RCC 7860 (cell line): ENCODE data around the gene EGFR.
A peak's percentile ranks its signal among the peaks of the same experiment; 100 is the strongest.
"Not testable (repeated sequence)": the region's sequence is repeated elsewhere in the genome, so short reads cannot be mapped to it uniquely, and the experiment has no call there.

Experiments
- DNase-seq: peaks from one replicate; pipeline ENCODE4 v3.0.0-alpha.2; 2015; ENCODE audit warnings: low spot score
- FAIRE-seq: peaks from 2 replicates; lab custom pipeline; 2012; peaks lifted over from hg19 to GRCh38; lab: Jason Lieb, UNC

EGFR gene

GRCh38 chr7:55032069-55032699 lies 13.4 kb downstream of the EGFR start:
- FAIRE-seq (no peak), DNase-seq (no peak)

- DNase-seq = no peak
- no peak for FAIRE-seq
Measured at GRCh38 chr7:55033236-55033846, 14.5 kb downstream of the EGFR start.

DNA sequence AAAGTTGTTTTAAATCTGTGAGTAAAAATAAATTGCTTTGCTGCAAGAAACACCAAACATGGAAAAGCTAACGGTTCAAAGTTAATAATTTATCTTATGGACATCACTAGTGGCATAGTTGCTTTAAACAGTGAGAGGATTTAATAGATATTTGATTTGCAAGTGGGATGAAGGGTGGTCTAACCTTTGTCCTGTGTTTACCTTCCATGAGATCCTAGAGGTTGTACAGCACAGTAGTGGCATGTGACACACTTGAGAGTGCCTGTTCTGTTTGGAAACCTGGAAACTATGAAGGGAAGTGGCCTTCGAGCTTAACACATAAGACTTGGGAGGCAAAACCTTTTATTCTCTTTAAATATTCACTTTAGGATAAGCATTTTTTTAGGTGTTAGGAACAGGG lies 16.0 kb downstream of the EGFR start:
- DNase-seq = no peak
- peak; percentile 54 for FAIRE-seq

DNA sequence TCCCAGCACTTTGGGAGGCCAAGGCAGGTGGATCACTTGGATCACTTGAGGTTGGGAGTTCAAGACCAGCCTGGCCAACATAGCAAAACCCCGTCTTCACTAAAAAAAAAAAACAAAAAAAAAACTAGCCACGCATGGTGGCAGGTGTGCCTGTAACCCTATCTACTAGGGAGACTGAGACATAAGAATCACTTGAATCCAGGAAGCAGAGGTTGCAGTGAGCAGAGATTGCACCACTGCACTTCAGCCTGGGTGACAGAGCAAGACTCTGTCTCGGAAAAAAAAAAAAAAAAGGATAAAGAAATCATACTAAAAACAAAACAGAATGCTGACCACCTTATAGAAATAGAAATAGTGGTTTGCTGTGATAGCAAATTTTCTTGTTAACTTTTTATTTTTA lies 16.6 kb downstream of the EGFR start:
- FAIRE-seq, DNase-seq: not testable (repeated sequence)

DNA sequence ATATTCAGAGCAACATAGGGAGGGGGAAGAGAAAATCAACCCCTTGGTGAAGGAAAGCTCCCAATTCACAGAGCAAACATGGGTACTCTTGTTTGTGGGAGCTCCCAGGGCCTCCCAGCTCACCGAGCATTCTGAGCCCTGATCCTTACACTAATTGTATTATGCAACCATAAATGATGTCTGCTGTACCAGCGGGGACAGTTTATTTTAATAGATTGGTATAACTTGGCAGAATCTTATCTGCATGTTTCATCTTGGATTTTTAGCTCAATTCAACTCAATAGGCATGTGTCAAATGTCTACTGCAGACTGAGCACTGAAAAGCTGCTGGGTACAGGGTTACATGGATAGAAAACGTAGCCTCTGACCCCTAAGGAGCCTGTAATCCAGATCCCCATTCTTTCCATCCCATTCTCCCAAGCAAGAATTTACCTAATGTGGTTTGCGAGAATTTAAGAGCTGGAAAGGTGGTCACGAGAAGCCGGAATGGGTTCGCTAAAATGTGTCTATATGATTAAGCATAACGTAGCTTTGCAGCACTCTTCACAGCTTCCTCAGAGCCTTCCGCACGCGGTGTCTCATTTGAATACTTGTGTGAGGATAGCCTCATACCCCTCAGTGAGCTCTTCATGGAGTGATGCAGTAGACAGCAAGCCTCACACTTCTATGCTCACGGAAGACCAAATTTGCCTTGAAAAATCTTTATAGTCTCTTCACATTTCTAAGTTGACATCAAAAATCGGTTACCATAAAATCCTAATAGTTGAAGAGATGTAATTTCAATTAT lies 18.3 kb downstream of the EGFR start:
- no peak for FAIRE-seq
- no peak for DNase-seq

DNA sequence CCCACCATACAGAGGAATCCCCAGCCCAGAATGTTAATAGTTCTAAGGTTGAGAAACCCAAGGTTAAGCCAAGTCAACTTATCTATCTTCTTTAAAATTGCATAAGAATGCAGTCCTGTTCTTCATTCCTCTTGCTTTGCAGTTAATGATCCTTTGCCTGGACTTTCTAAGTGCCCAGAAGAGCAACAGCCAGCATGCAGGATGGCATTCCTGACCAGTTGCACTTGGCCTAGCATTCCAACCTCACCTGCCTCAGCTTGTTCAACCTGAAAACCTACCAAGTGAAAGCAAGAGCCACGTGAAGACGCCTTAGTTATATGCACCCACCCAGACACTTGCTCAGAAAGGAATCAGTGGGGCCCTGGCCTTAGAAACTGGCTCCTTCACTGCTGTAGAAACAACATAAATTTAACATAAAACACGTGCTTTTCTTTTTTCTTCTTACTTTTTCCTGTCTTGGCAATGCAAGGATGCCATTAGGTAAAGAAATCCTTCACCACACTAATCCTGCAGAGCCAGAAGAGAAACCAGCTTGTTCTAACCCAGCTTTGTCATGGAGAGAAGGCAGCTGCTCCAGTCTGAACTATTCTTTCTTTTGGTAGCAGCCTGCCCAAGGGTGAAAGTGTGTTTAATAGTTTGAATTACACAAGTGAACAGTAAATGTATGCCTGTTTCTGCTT lies 25.0 kb downstream of the EGFR start:
- DNase-seq (no peak), FAIRE-seq (no peak)

DNA sequence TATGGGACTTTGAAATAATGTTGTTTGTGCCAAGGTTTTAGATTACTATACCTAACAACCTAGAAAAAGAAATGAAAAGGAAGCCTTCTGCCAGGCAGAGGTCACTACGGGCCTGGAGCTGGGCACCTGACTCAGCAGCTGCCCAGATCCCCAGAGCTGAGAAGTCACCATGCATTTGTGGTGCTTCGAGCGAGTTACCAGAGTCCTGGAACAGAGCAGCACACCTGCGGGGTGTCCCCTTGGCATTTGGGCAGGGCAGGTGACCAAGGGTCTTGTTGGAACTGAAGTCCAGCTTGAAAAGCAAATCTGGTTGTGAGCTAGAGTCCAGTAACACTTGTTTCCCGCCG lies 25.5 kb downstream of the EGFR start:
- FAIRE-seq = no peak
- DNase-seq = no peak

GRCh38 chr7:55044791-55045190 lies 26.0 kb downstream of the EGFR start:
- no peak for FAIRE-seq
- DNase-seq = no peak

- no peak for FAIRE-seq
Measured at GRCh38 chr7:55046582-55047342, 27.9 kb downstream of the EGFR start.

DNA sequence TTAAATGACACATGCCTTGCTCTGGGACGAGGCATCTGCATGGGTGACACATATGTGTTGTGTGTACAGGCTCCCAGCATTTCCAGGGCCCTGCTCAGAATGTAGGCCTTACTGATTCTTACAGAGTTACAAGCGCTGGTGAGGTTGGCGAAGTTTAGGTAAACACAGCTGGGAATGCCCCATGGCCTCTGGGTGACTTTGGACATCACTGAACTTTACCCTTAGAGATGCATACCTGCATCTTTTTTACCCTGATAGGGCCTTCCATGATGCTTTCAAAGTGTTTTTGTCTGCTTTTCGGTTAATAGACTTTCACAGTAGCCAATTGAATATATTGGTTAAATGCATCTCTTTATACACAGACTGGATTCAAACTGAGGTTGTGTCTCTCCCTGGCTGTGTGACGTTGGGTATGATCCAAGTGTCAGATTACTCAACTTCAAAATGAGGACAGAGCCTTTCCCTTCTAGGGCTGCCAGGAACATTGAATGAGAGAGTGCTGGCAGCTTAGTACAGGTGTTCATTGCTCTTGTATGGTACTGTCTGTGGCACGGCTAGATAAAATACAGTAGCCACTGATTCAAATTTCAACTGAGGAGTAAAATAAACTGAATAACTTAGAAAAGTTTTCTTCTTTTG lies 29.5 kb downstream of the EGFR start:
- no peak for DNase-seq
- no peak for FAIRE-seq

More at GRCh38 chr7:55046582-55047342, 27.9 kb downstream of the EGFR start:
- no peak for DNase-seq

- no peak for DNase-seq
- no peak for FAIRE-seq
Measured at GRCh38 chr7:55050281-55050680, 31.5 kb downstream of the EGFR start.

DNA sequence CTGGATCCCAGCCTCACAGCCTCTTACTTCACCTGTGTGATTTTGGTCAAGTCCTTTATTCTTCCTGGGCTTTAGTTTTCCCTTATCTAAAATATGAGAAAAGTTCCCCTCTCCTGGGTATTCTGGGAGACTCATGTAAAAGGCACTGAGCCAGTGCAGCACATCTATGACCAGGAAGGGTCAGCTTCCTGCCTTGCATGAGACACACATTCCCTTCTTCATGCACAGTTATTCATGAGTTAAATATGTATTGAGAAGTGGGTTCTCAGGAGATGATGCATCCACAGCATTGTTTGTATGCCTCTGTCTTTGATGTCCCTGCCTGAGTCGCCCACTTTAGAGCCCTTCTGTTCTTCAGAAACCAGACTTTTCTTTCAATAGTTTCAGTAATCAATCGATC lies 33.3 kb downstream of the EGFR start:
- peak; percentile 88 for DNase-seq
- FAIRE-seq = peak; percentile 67

DNA sequence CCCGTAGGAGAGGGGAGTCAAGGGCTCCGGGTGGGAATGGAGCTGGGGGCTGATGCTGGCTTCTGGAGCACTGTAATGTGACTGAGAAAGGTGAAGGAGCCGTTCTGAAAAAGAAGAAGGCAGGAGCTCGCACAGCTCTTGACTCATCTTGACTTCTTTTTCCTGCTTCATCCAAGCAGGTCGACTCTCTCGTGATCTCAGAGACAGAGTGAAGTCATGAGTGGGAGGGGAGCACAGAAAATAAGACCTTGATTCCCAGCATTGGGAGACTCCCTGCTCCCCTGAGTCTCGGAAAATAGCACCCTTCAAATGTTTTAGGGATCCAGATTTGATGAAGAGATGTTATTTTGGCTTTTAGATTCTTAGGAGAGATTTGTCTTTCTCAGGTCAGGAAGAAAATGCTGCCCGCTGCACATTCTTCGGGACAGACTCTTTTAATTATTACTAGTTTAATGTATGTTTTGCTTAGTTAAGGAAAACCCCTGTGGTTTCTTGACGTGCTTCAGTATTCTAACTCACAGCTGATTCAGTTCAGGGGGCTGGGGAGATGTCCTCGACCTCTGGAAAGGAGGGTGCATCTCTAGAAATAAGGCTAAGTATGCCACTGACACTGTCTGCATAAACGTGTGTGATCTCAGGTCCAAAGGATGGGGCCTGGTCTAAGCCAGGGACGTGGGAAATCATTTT lies 34.1 kb downstream of the EGFR start:
- FAIRE-seq (peak; percentile 89), DNase-seq (peak; percentile 80)

DNA sequence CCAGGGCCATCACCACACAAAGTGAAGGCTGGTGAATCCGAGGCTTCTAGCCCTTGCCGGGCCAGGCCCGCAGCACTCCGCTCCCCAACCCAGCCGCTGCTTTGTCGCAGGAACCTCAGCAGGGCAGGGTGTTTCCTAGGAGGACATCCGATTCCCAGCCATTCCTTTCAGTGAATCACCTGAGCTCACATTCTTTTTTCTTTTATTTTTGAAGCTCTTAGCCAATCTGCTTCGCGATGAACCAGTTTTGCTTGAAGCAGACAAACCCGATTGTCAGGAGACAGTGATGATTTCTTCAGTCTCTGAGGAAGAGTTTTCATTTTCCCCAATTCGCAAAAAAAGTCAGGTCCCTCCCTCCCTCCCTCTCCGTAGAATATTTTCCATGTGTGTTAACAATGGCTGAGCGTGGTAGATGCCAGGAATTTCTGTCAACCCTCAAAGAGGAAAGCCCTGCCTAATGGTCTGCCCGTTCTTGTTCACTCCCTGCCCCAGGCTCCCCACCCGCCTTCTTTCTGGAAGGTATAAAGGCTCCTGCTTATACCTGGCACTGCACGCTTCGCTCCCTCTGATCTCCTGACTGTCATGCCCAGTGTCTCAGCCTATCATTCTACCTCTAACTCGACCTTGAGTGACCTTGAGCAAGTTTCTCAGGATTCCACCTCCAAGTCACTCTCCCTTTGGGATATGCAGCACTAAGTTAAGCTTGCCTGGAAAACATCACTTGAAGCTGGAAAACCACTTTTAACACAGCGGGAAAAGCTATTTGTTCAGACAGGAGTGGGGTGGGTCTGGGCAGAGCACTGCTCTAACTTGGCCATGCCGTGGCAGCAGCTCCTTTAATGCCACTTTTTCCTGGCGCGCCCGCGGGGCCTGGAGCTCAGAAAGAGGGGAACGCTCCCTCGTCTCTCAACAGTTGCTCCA lies 35.1 kb downstream of the EGFR start:
- no peak for DNase-seq

DNA sequence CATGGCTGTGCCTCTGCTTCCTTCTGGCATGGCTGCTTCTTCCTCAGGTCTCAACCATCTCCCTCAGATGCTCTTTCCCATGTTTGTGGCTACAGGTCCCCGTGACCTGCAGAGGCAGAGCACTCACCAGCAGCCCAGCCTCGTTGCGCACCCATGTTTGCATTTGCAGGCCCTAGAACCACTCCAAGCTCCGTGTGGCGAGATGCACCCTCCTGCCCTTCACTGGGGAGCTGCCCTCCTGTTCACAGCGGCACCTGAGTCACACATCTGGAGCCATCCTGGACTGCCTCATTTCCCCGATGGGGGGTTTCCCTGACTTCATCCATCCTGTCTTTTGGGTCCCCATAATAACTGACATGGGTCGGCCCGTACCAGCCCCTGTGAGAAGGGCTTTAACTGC lies 35.9 kb downstream of the EGFR start:
- DNase-seq (no peak), FAIRE-seq (no peak)

More for the DNA sequence above, 35.1 kb downstream of the EGFR start:
- no peak for FAIRE-seq

DNA sequence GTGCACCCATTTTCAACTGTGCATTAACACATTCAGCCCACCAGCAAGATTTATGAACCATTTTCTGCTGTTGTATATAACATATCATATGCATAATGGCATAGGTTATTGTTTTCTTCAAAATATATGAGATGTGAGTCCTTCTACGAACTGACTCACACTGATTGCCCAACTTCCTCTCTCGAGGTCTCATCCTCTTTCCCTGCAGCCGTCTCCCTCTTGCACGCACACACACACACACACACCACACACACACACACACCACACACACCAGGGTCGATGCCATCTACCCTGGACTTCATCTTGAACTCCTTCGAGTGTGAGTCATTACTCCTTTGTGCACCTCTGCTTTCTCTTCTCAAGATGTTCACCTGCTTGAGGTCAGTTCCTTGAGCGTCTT lies 36.7 kb downstream of the EGFR start:
- no peak for DNase-seq

GRCh38 chr7:55056068-55056467 lies 37.3 kb downstream of the EGFR start:
- no peak for DNase-seq
- FAIRE-seq = no peak

More for the DNA sequence above, 36.7 kb downstream of the EGFR start:
- FAIRE-seq = no peak

DNA sequence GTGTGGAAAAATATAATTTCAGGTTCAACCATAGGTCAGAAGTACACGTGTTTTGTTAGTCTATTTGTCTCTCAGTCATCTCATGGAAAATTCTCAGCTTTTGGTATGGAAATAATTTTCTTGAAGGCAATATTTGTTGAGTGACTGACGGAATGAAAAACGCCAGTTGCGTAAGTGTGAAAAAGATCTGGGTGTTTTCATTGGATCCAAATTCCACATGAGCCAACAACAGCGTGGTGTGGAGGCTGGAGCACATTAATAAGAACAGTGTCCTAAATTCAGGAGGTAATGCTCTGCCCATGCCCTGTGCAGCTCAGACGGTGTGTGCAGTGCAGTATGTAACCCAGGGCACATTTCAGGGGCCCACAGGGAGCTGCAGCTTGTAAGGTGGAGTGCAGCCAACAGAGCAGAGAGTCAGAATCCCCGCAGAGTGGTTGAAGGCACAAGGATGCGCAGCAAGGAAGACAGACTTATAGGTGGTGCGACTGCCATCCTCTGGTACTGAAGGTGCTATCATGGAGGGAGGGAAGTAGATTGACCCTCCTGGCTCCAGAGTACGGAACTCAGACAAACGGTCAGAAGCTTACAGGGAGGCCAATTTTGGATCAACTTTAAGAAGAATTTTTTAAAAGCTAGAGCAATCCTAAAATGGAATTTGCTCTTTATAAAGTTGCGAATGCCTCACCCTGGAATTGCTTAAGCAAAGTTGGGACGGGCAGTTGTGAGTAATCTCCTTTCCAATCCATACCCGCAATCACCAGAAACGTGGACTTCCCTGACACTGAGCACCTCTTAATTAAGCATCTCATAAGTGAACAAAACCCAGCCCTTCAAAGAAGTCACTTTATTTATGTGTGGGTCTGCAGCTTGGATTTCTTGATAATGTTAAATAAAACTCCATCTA lies 38.0 kb downstream of the EGFR start:
- no peak for FAIRE-seq
- DNase-seq = no peak
